ENCODE data around the gene ATAD3B. TPM values are rescaled to one million over a fixed set of nuclear protein-coding genes. Genes with fewer than 3 reads are reported as not detected.
"Not testable (repeated sequence)": the region's sequence is repeated elsewhere in the genome, so short reads cannot be mapped to it uniquely, and the experiment has no call there.

ATAD3B gene
- total RNA-seq, 1 donor from 2014 or later, result 63.0 TPM

DNA sequence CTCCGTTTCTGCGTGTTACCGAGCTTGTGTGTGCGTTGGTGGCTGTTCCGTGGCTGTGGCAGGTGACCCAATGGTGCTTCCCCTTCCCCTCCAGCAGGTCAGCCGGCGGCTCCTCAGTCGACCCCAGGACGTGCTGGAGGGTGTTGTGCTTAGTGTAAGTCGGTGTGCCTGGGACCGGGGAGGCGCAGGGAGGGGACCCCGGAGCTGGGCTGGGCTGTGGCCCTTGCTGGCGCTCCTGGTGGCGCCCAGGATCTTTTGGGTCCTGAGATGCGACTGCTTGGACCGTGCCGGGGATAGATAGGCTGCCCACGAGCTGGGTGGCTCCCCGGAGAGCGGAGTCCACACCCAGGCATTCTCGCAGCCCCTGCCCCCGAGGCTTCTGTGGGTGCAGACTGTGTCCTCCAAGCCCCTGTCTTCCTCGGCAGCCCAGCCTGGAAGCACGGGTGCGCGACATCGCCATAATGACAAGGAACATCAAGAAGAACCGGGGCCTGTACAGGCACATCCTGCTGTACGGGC is 16.1 kb upstream of the ATAD3B start:
- Mint-ChIP-seq H3K4me3 (ENCODE audit: unreplicated experiment) (no peak overlapping the region), H3K27me3 (ENCODE audit: low read depth, unreplicated experiment) (peaks cover 5% of the 10 kb centered on the region), H3K36me3 (ENCODE audit: low read depth, unreplicated experiment) (no peaks in the 10 kb centered on the region), H3K4me1 (ENCODE audit: low read depth, unreplicated experiment) (no peaks in the 10 kb centered on the region), H3K9me3 (ENCODE audit: unreplicated experiment) (no peaks in the 10 kb centered on the region), H3K27ac (ENCODE audit: unreplicated experiment) (no peak overlapping the region)
- Histone ChIP-seq H3K4me3 (ENCODE audit: insufficient read depth, low read depth, low read length) (no peak overlapping the region), H3K36me3 (ENCODE audit: insufficient read depth, low read length) (no peaks in the 10 kb centered on the region), H3K27me3 (ENCODE audit: insufficient read depth, low read length) (no peaks in the 10 kb centered on the region), H4K20me1 (ENCODE audit: insufficient read depth, low read length) (no peaks in the 10 kb centered on the region), H2AFZ (ENCODE audit: low read depth, low read length) (no peak overlapping the region), H3K4me2 (ENCODE audit: low read length) (no peak overlapping the region), H3K9me3 (ENCODE audit: insufficient read depth, low read depth, low read length) (no peaks in the 10 kb centered on the region), H3K9ac (ENCODE audit: low read length) (no peak overlapping the region), H3K27ac (ENCODE audit: low read depth, low read length) (no peak overlapping the region), H3K79me2 (ENCODE audit: insufficient read depth, low read length) (no peaks in the 10 kb centered on the region), H3K4me1 (ENCODE audit: insufficient read depth, low read length) (no peaks in the 10 kb centered on the region)
- no peak for DNase-seq (ENCODE audit: low read depth)
- no peak for TF ChIP-seq EZH2 (IDR thresholded peaks at IDR 0.05; ENCODE audit: insufficient read depth, low read length)
- FAIRE-seq, result no peak

DNA sequence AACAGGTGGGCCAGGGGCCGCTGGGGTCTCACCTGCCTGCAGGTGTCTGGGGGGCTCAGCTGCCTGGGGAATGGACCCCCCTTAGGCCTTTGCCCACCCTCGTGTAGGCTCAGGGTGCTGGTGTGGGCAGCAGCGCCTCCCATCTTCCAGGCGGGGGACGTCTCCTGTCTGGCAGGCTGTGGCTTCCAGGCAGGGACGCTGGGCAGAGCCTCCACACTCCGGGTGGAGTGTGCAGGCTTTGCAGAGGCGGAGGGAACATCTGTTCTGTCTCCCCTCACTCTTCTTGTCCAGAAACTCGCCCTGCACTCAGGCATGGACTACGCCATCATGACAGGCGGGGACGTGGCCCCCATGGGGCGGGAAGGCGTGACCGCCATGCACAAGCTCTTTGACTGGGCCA is 15.6 kb upstream of the ATAD3B start:
- H3K9ac ChIP-seq (ENCODE audit: low read length); H3K4me3 ChIP-seq (ENCODE audit: insufficient read depth, low read depth, low read length); H3K27me3 ChIP-seq (ENCODE audit: insufficient read depth, low read length); H3K27me3 Mint-ChIP-seq (ENCODE audit: low read depth, unreplicated experiment); DNase-seq (ENCODE audit: low read depth); H3K4me3 Mint-ChIP-seq (ENCODE audit: unreplicated experiment); H3K9me3 ChIP-seq (ENCODE audit: insufficient read depth, low read depth, low read length); H3K36me3 Mint-ChIP-seq (ENCODE audit: low read depth, unreplicated experiment); H3K4me1 Mint-ChIP-seq (ENCODE audit: low read depth, unreplicated experiment); FAIRE-seq; H3K27ac ChIP-seq (ENCODE audit: low read depth, low read length); H4K20me1 ChIP-seq (ENCODE audit: insufficient read depth, low read length); H3K79me2 ChIP-seq (ENCODE audit: insufficient read depth, low read length); H2AFZ ChIP-seq (ENCODE audit: low read depth, low read length); H3K36me3 ChIP-seq (ENCODE audit: insufficient read depth, low read length); H3K4me2 ChIP-seq (ENCODE audit: low read length); H3K9me3 Mint-ChIP-seq (ENCODE audit: unreplicated experiment); H3K27ac Mint-ChIP-seq (ENCODE audit: unreplicated experiment); H3K4me1 ChIP-seq (ENCODE audit: insufficient read depth, low read length): not testable (repeated sequence)

DNA sequence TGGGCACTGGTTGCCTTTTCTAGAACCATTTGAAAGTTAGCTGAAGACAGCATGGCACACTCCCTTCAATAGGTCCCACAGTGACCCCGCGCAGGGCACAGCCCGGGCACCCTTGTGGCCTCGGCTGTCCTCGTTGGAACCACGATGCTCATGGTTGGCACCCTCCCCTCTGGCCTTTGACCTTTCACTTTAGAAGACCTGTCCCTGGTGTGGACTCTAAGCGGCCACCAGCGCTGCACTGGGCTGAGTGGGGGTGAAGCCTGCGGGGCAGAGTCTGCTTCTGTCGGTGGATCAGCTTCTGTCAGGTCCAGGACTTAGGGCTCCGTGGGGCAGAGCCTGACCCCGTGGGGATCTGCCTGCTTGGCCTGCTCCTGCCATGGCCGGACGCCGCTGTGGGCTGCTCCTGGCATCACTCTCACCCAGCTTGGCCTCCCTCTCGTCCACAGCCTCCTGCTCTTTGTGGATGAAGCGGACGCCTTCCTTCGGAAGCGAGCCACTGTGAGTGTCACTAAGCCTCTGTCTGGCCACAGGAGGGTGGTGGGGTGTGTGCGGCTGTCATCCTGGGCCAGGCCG is 14.8 kb upstream of the ATAD3B start:
- H3K9ac ChIP-seq (ENCODE audit: low read length); H3K27me3 Mint-ChIP-seq (ENCODE audit: low read depth, unreplicated experiment); H3K9me3 ChIP-seq (ENCODE audit: insufficient read depth, low read depth, low read length); H3K36me3 ChIP-seq (ENCODE audit: insufficient read depth, low read length); H4K20me1 ChIP-seq (ENCODE audit: insufficient read depth, low read length); H3K4me1 Mint-ChIP-seq (ENCODE audit: low read depth, unreplicated experiment); FAIRE-seq; H3K9me3 Mint-ChIP-seq (ENCODE audit: unreplicated experiment); H3K27ac ChIP-seq (ENCODE audit: low read depth, low read length); H3K79me2 ChIP-seq (ENCODE audit: insufficient read depth, low read length); H3K4me3 ChIP-seq (ENCODE audit: insufficient read depth, low read depth, low read length); H3K4me1 ChIP-seq (ENCODE audit: insufficient read depth, low read length); H3K4me2 ChIP-seq (ENCODE audit: low read length); H3K4me3 Mint-ChIP-seq (ENCODE audit: unreplicated experiment); H3K36me3 Mint-ChIP-seq (ENCODE audit: low read depth, unreplicated experiment); DNase-seq (ENCODE audit: low read depth); H3K27me3 ChIP-seq (ENCODE audit: insufficient read depth, low read length); H2AFZ ChIP-seq (ENCODE audit: low read depth, low read length); H3K27ac Mint-ChIP-seq (ENCODE audit: unreplicated experiment): not testable (repeated sequence)

DNA sequence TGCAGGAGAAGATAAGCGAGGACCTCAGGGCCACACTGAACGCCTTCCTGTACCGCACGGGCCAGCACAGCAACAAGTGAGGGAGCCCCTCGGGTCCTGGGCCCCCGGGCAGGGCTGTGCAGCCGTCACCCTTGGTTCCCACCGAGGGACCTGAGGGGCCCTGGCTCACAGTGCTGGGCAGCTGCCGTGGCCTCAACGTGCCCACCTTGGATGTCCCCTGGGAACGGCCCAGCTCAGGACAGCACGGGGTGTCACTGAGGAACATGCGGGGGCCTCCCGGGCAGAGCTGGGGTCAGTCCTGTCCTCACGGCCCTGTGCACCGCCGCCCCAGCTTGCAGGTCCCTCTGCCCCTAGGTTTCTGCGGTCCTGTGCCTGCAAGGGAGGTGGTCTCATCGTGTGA is 12.4 kb upstream of the ATAD3B start:
- H3K9me3 ChIP-seq (ENCODE audit: insufficient read depth, low read depth, low read length); FAIRE-seq; H4K20me1 ChIP-seq (ENCODE audit: insufficient read depth, low read length); H3K9me3 Mint-ChIP-seq (ENCODE audit: unreplicated experiment); H3K36me3 ChIP-seq (ENCODE audit: insufficient read depth, low read length); H3K4me1 Mint-ChIP-seq (ENCODE audit: low read depth, unreplicated experiment); H3K4me1 ChIP-seq (ENCODE audit: insufficient read depth, low read length); H3K36me3 Mint-ChIP-seq (ENCODE audit: low read depth, unreplicated experiment); H3K79me2 ChIP-seq (ENCODE audit: insufficient read depth, low read length); H3K9ac ChIP-seq (ENCODE audit: low read length); H3K27ac Mint-ChIP-seq (ENCODE audit: unreplicated experiment); H3K4me3 ChIP-seq (ENCODE audit: insufficient read depth, low read depth, low read length); H3K27me3 Mint-ChIP-seq (ENCODE audit: low read depth, unreplicated experiment); H3K4me3 Mint-ChIP-seq (ENCODE audit: unreplicated experiment); H3K27me3 ChIP-seq (ENCODE audit: insufficient read depth, low read length); DNase-seq (ENCODE audit: low read depth); H3K27ac ChIP-seq (ENCODE audit: low read depth, low read length); H2AFZ ChIP-seq (ENCODE audit: low read depth, low read length); H3K4me2 ChIP-seq (ENCODE audit: low read length): not testable (repeated sequence)

DNA sequence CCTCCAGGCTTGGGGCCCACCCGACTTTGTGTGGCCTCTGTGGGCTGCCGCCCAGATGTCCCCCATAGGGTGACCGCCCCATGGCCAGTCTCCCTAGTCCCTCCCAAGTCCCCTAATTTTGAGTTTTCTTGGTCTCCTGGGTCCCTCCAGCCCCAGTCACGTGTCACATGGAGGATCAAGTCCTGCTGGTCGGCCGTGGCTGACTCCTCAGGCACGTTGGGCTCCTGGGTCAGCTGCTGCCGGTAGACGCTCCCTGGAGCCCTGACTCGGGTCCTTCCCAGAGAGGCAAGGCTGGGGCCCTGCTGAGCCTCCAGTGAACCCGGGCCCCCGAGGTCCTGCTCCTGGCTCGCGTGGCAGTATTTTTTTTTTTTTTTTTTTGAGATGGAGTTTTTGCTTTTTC is 11.9 kb upstream of the ATAD3B start:
- not testable (repeated sequence) for H3K36me3 Mint-ChIP-seq (ENCODE audit: low read depth, unreplicated experiment); H4K20me1 ChIP-seq (ENCODE audit: insufficient read depth, low read length); H3K79me2 ChIP-seq (ENCODE audit: insufficient read depth, low read length); H3K9me3 Mint-ChIP-seq (ENCODE audit: unreplicated experiment); H3K9ac ChIP-seq (ENCODE audit: low read length); H3K4me1 Mint-ChIP-seq (ENCODE audit: low read depth, unreplicated experiment); DNase-seq (ENCODE audit: low read depth); H3K4me1 ChIP-seq (ENCODE audit: insufficient read depth, low read length); H3K27ac ChIP-seq (ENCODE audit: low read depth, low read length); H3K36me3 ChIP-seq (ENCODE audit: insufficient read depth, low read length); H3K9me3 ChIP-seq (ENCODE audit: insufficient read depth, low read depth, low read length); H3K4me2 ChIP-seq (ENCODE audit: low read length); H3K4me3 Mint-ChIP-seq (ENCODE audit: unreplicated experiment); H3K27me3 Mint-ChIP-seq (ENCODE audit: low read depth, unreplicated experiment); H3K27ac Mint-ChIP-seq (ENCODE audit: unreplicated experiment); H3K27me3 ChIP-seq (ENCODE audit: insufficient read depth, low read length); FAIRE-seq; H3K4me3 ChIP-seq (ENCODE audit: insufficient read depth, low read depth, low read length); H2AFZ ChIP-seq (ENCODE audit: low read depth, low read length)
